Neural progenitor cell (in vitro differentiated cells): ENCODE measurements around the gene BCL2L13.

ENCODE experiments used
- EZH2 ChIP-seq: fragments of 200-600 bp; sonication (generic); IDR thresholded peaks from 2 replicates; pipeline ENCODE4 v1.6.1; 2017; ENCODE audit warnings: antibody characterized with exemption, mild to moderate bottlenecking, moderate library complexity
- EZH2phosphoT487 ChIP-seq: fragments of 200-600 bp; sonication (generic); IDR thresholded peaks from 2 replicates; pipeline ENCODE4 v1.6.1; 2017; ENCODE audit warnings: antibody characterized with exemption
- TF ChIP-seq, protein P1 (sequence below): fragments of 200-600 bp; sonication (generic); IDR thresholded peaks from 2 replicates; pipeline ENCODE4 v1.5.1; 2017; ENCODE audit warnings: antibody characterized with exemption, mild to moderate bottlenecking

DNA sequence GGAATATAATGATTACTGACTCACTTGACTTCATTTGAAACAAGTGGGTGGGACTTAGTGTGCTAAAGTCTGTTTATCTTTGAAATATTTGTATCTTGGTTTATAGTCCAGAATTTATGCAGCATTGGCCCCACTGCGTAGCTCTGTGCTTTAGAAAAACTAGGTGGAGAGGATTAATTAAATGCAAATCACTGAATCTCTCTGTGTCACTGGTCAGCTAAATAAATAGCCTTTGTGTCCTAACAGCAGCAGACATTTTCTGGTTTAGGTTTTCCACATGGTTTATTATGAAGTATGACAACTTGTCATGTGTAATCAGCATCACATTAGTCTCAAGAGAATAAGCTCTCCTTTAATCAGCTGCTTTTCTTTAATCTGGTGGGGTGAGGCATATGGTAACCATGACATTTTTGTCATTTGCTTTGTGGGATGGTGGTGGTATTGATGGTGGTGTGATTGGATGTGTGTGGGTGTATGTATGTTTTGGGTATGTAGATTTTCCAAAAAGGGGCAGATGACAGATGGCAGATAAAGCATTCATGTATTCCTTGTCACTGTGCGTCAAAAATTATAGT lies 33.9 kb downstream of the BCL2L13 start:
- TF ChIP-seq, protein P1, sequence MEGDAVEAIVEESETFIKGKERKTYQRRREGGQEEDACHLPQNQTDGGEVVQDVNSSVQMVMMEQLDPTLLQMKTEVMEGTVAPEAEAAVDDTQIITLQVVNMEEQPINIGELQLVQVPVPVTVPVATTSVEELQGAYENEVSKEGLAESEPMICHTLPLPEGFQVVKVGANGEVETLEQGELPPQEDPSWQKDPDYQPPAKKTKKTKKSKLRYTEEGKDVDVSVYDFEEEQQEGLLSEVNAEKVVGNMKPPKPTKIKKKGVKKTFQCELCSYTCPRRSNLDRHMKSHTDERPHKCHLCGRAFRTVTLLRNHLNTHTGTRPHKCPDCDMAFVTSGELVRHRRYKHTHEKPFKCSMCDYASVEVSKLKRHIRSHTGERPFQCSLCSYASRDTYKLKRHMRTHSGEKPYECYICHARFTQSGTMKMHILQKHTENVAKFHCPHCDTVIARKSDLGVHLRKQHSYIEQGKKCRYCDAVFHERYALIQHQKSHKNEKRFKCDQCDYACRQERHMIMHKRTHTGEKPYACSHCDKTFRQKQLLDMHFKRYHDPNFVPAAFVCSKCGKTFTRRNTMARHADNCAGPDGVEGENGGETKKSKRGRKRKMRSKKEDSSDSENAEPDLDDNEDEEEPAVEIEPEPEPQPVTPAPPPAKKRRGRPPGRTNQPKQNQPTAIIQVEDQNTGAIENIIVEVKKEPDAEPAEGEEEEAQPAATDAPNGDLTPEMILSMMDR, result no peak
- TF ChIP-seq EZH2, result no peak
- TF ChIP-seq EZH2phosphoT487, result no peak
